ENCODE measurements around the gene U2SURP.

U2SURP gene

DNA sequence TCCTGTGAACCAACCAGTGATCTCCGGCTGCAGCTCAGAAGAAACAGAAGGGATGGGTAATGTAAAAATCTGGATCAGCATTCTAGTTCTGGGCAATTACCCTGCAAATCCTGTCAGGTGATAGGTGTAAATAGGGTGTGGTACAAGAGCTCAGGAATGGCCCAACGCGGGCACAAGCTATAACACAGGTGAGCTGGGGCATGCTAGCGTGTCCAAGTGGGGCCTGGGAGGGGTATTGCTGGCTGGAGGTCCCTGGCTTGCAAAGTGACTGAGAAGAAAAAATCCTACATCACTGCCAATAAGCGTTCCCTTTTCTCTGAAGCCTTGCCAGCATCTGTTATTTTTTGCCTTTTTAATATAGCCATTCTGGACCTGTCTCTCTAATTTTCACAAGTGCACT is 108.5 kb downstream of the U2SURP start:
- TF ChIP-seq, protein P1, sequence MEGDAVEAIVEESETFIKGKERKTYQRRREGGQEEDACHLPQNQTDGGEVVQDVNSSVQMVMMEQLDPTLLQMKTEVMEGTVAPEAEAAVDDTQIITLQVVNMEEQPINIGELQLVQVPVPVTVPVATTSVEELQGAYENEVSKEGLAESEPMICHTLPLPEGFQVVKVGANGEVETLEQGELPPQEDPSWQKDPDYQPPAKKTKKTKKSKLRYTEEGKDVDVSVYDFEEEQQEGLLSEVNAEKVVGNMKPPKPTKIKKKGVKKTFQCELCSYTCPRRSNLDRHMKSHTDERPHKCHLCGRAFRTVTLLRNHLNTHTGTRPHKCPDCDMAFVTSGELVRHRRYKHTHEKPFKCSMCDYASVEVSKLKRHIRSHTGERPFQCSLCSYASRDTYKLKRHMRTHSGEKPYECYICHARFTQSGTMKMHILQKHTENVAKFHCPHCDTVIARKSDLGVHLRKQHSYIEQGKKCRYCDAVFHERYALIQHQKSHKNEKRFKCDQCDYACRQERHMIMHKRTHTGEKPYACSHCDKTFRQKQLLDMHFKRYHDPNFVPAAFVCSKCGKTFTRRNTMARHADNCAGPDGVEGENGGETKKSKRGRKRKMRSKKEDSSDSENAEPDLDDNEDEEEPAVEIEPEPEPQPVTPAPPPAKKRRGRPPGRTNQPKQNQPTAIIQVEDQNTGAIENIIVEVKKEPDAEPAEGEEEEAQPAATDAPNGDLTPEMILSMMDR (conservative IDR thresholded peaks at IDR 0.05; ENCODE audit: control insufficient read depth, insufficient read depth, low read depth, low read length): no peak
- no peak overlapping the region for H3K4me3 ChIP-seq (ENCODE audit: control insufficient read depth, low read depth, low read length)
- no peak for DNase-seq (ENCODE audit: low read depth)

Measured in fibroblast of mammary gland (primary cell).